Adrenal gland (tissue), 5 donors: ENCODE data around the gene SPNS2.

Experiments used
- POLR2A ChIP-seq, 2 donors: fragments of 450-650 bp; IDR thresholded peaks; one replicate each; pipeline ENCODE4 v1.6.1; 2017; ENCODE audit warnings: antibody characterized with exemption in 2 of 2, mild to moderate bottlenecking in 2 of 2, moderate library complexity in 1 of 2
- TF ChIP-seq, protein P1 (sequence below), 6 experiments: fragments of 450-650 bp in 4 of 6; fragments of 200-600 bp in 2 of 6; sonication (generic) in 1 of 6; IDR thresholded peaks; 1 replicate in 5 of 6; 2 replicates in 1 of 6; pipeline versions ENCODE4 v1.5.1 to v1.8.0; 2016 to 2021; ENCODE audit warnings: antibody characterized with exemption in 6 of 6, mild to moderate bottlenecking in 2 of 6, moderate library complexity in 1 of 6
- donor health status: DM: no; HTN: no; CAD: no.

DNA sequence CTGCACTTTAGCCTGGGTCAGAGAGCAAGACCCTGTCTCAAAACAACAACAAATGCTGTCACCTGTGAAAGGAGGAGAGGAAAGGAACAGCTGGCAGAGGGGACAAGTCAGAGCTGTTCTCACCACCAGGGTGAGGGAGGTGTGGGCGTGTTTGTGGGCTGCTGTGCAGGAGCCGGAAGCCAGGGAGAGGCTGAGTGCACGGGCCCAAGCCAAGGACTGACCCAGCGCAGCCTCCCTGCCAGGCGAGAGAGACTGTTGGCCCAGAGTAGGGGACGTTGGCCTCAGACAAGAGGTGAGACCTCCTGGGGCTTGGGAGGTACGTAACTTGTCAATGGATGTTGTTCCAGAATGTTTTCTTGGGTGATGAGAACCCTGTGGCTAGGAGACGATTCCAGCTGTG lies 10.7 kb downstream of the SPNS2 start:
- TF ChIP-seq, protein P1, sequence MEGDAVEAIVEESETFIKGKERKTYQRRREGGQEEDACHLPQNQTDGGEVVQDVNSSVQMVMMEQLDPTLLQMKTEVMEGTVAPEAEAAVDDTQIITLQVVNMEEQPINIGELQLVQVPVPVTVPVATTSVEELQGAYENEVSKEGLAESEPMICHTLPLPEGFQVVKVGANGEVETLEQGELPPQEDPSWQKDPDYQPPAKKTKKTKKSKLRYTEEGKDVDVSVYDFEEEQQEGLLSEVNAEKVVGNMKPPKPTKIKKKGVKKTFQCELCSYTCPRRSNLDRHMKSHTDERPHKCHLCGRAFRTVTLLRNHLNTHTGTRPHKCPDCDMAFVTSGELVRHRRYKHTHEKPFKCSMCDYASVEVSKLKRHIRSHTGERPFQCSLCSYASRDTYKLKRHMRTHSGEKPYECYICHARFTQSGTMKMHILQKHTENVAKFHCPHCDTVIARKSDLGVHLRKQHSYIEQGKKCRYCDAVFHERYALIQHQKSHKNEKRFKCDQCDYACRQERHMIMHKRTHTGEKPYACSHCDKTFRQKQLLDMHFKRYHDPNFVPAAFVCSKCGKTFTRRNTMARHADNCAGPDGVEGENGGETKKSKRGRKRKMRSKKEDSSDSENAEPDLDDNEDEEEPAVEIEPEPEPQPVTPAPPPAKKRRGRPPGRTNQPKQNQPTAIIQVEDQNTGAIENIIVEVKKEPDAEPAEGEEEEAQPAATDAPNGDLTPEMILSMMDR (IDR thresholded peaks at IDR 0.05), result no peak
- no peak for TF ChIP-seq POLR2A (IDR thresholded peaks at IDR 0.05)
